Left ventricle myocardium inferior (tissue), 1 donor: ENCODE data around the gene MICAL3. TPM values are rescaled to one million over a fixed set of nuclear protein-coding genes. Genes with fewer than 3 reads are reported as not detected.

Source experiments
- DNase-seq: peaks from one replicate; pipeline ENCODE4 v3.0.0-alpha.2; 2020
- H3K27ac ChIP-seq: fragments of 200-600 bp; replicated peaks from 2 replicates; pipeline ENCODE4 v1.8.0; 2021
- H3K27me3 ChIP-seq: fragments of 200-600 bp; 2 replicates; pipeline ENCODE4 v1.8.0; 2021; ENCODE audit warnings: low read depth
- H3K36me3 ChIP-seq: fragments of 200-600 bp; 2 replicates; pipeline ENCODE4 v1.8.0; 2021
- H3K4me1 ChIP-seq: fragments of 200-600 bp; 2 replicates; pipeline ENCODE4 v1.8.0; 2021
- H3K4me3 ChIP-seq: fragments of 200-600 bp; 2 replicates; pipeline ENCODE4 v1.8.0; 2021; ENCODE audit warnings: mild to moderate bottlenecking, moderate library complexity
- H3K9me3 ChIP-seq: fragments of 200-600 bp; replicated peaks from 2 replicates; pipeline ENCODE4 v1.8.0; 2021
- intact Hi-C: fragments of 100-400 bp; cut with micrococcal nuclease; formaldehyde crosslinking; loops from one replicate; pipeline ENCODE4 v1.11.0; 2022
- total RNA-seq: library from RNA; stranded (reverse); fragmentation: NEBNext Ultra II Directional; extraction: Animal tissue kit (Norgen Biotek cat#: 25700); gene quantifications from one replicate; pipeline ENCODE4 v1.2.1, GENCODE V29; 2021
- TF ChIP-seq, protein P1 (sequence below): fragments of 200-600 bp; IDR thresholded peaks from 2 replicates; pipeline ENCODE4 v1.8.0; 2021; ENCODE audit warnings: antibody characterized with exemption, mild to moderate bottlenecking, borderline replicate concordance
- donor health status: DM: no; HTN: yes; CAD: no; lungs with severe emphysema.

The MICAL3 gene
- total RNA-seq, 1 donor from 2014 or later = 92.5 TPM

DNA sequence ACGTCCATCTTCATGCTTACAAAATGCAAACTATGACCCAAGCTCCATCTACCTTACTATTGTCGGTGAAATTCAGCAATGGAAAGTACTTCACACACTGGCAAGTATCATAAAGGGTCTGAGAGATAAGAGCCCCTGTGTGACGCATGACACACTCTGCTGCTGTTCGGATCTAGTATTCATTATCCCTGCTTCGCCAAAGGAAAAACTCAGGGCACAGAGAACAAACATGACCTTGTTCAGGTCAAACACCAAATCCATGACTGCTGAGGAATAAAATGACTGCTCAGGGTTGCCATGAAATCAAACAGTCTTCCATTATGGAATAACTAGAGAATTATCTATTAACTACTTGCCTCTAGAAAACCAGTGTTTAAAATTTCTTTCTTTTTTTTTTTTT lies 73.0 kb downstream of the MICAL3 start:
- intact Hi-C loops = no loop called here
- Histone ChIP-seq H3K36me3 (no peaks in the 10 kb centered on the region), H3K4me1 (peaks cover 88% of the 10 kb centered on the region), H3K4me3 (no peak overlapping the region), H3K9me3 (no peaks in the 10 kb centered on the region), H3K27ac (peak overlapping the region; percentile 86), H3K27me3 (no peaks in the 10 kb centered on the region)
- TF ChIP-seq, protein P1, sequence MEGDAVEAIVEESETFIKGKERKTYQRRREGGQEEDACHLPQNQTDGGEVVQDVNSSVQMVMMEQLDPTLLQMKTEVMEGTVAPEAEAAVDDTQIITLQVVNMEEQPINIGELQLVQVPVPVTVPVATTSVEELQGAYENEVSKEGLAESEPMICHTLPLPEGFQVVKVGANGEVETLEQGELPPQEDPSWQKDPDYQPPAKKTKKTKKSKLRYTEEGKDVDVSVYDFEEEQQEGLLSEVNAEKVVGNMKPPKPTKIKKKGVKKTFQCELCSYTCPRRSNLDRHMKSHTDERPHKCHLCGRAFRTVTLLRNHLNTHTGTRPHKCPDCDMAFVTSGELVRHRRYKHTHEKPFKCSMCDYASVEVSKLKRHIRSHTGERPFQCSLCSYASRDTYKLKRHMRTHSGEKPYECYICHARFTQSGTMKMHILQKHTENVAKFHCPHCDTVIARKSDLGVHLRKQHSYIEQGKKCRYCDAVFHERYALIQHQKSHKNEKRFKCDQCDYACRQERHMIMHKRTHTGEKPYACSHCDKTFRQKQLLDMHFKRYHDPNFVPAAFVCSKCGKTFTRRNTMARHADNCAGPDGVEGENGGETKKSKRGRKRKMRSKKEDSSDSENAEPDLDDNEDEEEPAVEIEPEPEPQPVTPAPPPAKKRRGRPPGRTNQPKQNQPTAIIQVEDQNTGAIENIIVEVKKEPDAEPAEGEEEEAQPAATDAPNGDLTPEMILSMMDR = no peak
- no peak for DNase-seq

DNA sequence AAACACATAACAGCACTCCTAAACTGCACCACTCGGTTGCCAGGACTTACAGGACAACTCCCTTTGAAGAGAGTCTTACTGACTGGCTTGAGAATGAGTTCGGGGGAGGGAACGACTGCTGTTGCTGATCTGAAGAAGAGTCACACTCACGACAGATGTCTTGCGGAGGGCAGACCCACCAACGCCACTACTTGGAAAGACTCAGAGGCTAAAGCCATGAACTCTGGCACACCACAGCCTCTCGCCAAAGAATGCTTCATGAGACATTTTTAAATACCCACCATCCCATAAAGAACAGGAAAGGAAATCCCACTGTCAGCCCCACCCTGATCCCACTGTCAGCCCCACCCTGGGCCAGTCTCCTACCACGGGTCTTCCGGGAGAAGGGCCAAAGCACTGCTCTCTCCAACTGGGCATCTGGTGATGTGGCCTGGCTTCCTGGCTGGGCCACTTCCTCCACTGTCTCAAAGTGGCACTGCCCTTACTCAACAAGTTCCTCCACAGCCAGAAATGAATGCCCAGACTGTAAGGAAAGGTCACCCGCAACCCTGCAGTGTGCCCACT lies 73.6 kb downstream of the MICAL3 start:
- intact Hi-C loops = no loop called here
- H3K4me1 ChIP-seq = peaks cover 88% of the 10 kb centered on the region
- H3K36me3 ChIP-seq = no peaks in the 10 kb centered on the region
- no peaks in the 10 kb centered on the region for H3K27me3 ChIP-seq
- DNase-seq = peak; percentile 35
- no peaks in the 10 kb centered on the region for H3K9me3 ChIP-seq
- peak overlapping the region; percentile 86 for H3K27ac ChIP-seq
- H3K4me3 ChIP-seq = no peak overlapping the region
- TF ChIP-seq, protein P1 = no peak

GRCh38 chr22:17949642-17950473 lies 74.5 kb downstream of the MICAL3 start:
- Histone ChIP-seq H3K27ac (peak overlapping the region; percentile 86), H3K27me3 (no peaks in the 10 kb centered on the region), H3K4me1 (peaks cover 88% of the 10 kb centered on the region), H3K4me3 (no peak overlapping the region), H3K9me3 (no peaks in the 10 kb centered on the region), H3K36me3 (no peaks in the 10 kb centered on the region)
- intact Hi-C loops = no loop called here
- DNase-seq = no peak
- TF ChIP-seq, protein P1 = no peak

GRCh38 chr22:17948101-17948500 lies 76.3 kb downstream of the MICAL3 start:
- no peak for DNase-seq
- Histone ChIP-seq H3K4me1 (peaks cover 99% of the 10 kb centered on the region), H3K4me3 (no peak overlapping the region), H3K27me3 (no peaks in the 10 kb centered on the region), H3K27ac (peak overlapping the region; percentile 30), H3K36me3 (no peaks in the 10 kb centered on the region), H3K9me3 (no peaks in the 10 kb centered on the region)
- intact Hi-C loops = no loop called here
- TF ChIP-seq, protein P1 = no peak

DNA sequence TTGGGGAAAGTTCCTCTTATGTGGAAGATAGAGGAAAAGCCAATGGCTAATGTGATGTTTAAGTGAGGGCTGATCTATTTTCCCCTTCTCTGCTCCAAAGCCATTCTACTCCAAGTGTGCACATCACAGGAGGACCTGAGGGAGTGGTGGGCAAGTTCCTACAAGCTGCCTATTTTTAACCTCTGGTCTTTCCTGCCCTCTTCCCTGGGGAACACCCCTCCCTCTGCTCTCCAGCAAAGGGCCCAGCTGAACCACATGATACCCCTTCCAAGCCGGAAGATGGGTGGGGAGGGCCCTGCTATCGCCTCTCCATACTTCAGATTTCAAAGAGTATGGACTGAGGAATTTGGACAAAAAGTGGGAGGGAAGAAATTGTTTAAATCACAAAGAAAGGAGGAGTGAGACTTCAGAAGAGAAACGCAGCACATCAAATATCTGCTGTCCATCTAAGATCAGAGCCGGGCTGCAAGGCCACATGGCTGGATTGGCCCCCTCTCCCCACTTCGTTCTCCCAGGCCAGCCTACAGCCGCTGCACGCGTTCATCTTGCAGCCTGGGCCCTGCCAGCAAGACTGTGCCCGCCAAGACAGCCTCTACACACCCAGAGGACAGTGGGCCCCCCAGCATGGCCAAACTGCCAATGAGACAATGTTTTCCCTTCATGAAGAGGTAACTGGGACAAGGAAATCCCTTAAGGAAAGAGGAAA lies 77.5 kb downstream of the MICAL3 start:
- intact Hi-C loops = no loop called here
- H3K27ac ChIP-seq = peak overlapping the region; percentile 85
- H3K4me3 ChIP-seq = peak overlapping the region; percentile 1
- H3K36me3 ChIP-seq = no peaks in the 10 kb centered on the region
- DNase-seq = no peak
- no peaks in the 10 kb centered on the region for H3K9me3 ChIP-seq
- H3K27me3 ChIP-seq = no peaks in the 10 kb centered on the region
- peaks cover 100% of the 10 kb centered on the region for H3K4me1 ChIP-seq
- TF ChIP-seq, protein P1 = no peak
